ENCODE data around the gene MACF1.
"Not testable (repeated sequence)": the region's sequence is repeated elsewhere in the genome, so short reads cannot be mapped to it uniquely, and the experiment has no call there.

The MACF1 gene

DNA sequence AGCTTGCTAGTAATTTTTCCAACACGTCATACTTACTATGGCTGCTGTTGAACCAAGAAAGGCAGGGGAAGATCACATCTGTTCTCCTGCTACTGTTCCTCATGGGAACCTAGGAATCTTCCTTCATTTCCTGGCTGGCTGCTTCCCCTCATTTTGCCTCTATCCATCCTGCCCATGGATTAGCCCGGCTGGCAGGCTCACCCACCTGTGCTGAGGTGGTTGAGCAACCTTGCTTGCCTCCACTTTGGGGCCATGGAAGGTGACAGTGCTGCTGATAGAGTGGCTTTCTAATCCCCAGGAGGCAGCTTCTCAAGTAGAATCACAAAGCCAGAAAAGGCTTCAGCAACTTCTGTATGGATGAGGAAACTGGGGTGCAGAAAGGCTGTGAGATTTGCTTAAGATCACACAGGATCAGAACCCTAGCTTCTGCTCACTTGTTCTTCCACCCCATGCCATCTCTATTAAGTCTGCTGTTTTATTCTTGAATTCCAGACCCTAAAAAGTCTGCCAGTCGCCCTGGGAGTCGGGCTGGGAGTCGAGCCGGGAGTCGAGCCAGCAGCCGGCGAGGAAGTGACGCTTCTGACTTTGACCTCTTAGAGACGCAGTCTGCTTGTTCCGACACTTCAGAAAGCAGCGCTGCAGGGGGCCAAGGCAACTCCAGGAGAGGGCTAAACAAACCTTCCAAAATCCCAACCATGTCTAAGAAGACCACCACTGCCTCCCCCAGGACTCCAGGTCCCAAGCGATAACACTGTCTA is 280.7 kb downstream of the MACF1 start:
- Histone ChIP-seq H3K9me3 (replicated peaks in 1 of 11) (no peaks in the 10 kb centered on the region), H4K20me1 (peaks cover 5 to 65% (median 19%) of the 10 kb centered on the region in 11 experiments; a peak in 19 of 22 replicates), H3K4me1 (peaks cover 0 to 19% (median 3%) of the 10 kb centered on the region in 10 experiments; a peak in 10 of 20 replicates), H3K4me3 (no peak overlapping the region), H3K27me3 (peaks cover 5 to 13% (median 10%) of the 10 kb centered on the region in 11 experiments), H3K4me2 (no peak overlapping the region), H3K27ac (no peak overlapping the region), H3K9ac (no peak overlapping the region), H3K36me3 (peaks cover 73 to 82% (median 78%) of the 10 kb centered on the region in 11 experiments)
- TF ChIP-seq Cebpa-rat (IDR thresholded peaks at IDR 0.05), result no peak

DNA sequence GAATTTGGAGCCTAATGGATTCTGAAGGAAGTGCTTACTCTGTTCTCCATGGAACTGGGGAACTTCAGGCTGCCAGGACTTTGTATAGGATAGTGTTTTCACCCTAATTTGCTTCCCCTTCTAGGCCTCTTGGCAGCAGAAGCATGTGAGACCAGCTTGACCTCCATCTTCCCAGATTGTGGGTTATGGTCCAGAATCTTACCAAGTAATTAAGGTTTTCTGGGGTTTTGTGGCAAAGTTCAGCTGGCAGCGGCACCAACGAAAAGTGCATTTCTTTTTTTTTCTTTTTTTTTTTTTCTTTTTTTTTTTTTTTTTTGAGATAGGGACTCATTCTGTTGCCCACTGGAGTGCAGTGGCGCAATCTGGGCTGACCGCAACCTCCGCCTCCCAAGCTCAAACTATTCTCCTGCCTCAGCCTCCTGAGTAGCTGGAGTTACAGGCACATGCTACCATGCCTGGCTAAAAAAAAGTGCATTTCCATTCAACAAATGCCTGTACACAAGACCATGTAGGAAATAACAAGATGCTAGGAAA is 283.6 kb downstream of the MACF1 start:
- Histone ChIP-seq H4K20me1 (peaks cover 6 to 70% (median 25%) of the 10 kb centered on the region in 11 experiments; a peak in 20 of 22 replicates), H3K27me3 (peaks cover 34 to 41% (median 38%) of the 10 kb centered on the region in 11 experiments), H3K27ac (no peak overlapping the region), H3K9me3 (replicated peaks in 1 of 11) (no peaks in the 10 kb centered on the region), H3K36me3 (peaks cover 44 to 55% (median 50%) of the 10 kb centered on the region in 11 experiments), H3K4me3 (no peak overlapping the region), H3K4me1 (peaks cover 16 to 36% (median 21%) of the 10 kb centered on the region in 10 experiments), H3K9ac (no peak overlapping the region), H3K4me2 (peak overlapping the region in 2 of 11 experiments; percentile 60 to 65; a peak in 3 of 22 replicates)
- TF ChIP-seq Cebpa-rat (IDR thresholded peaks at IDR 0.05), result no peak

DNA sequence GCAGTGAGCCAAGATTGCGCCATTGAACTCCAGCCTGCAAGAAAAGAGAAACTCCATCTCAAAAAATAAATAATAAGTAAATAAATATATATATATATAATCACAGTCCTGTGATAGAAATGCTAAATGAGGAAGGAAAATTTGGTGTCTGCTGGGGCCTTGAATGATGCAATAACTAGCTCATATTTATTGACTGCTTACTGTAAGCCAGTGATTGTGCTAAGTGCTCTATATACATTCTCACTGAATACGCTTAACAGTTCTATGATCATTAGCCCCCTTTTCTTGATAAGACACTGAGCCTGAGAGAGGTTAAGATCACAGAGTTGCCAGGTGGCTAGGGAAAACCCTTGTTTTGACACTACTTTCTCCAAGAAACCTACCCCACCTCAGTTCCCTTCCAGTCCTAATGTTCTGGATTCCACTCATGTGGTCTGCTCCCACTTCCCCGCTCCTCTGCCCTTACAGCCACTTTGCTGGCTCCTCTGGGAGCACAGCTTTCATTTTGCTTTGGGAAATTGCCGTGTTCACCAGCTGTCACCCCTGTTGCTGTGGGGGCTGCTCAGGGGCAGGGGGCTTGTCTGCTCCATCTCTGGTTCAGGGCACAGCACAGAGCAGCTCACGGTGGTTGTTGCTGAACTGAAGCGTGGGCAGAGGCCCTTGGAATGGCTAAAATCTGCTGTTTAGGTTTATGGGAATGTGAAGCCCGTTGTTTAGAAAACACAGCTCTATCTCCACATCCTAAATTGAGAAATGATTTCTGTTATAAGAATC is 284.5 kb downstream of the MACF1 start:
- peak overlapping the region in 1 of 11 experiments; percentile 38; a peak in 1 of 22 replicates for H3K27ac ChIP-seq
- no peak overlapping the region for H3K4me3 ChIP-seq
- peak in 3 of 11 experiments; percentile 16 to 56 (median 54); a peak in 2 of 22 replicates for TF ChIP-seq Cebpa-rat (IDR thresholded peaks at IDR 0.05)
- peaks cover 35 to 46% (median 41%) of the 10 kb centered on the region in 11 experiments for H3K36me3 ChIP-seq
- peaks cover 0 to 68% (median 25%) of the 10 kb centered on the region in 11 experiments; a peak in 18 of 22 replicates for H4K20me1 ChIP-seq
- H3K9ac ChIP-seq, result peak overlapping the region in 2 of 11 experiments; percentile 30 to 34; a peak in 2 of 22 replicates
- peaks cover 25 to 45% (median 30%) of the 10 kb centered on the region in 10 experiments for H3K4me1 ChIP-seq
- H3K9me3 ChIP-seq (replicated peaks in 1 of 11), result no peaks in the 10 kb centered on the region
- peaks cover 38 to 44% (median 42%) of the 10 kb centered on the region in 11 experiments for H3K27me3 ChIP-seq
- H3K4me2 ChIP-seq, result peak overlapping the region in 5 of 11 experiments; percentile 4 to 65 (median 39); a peak in 8 of 22 replicates

DNA sequence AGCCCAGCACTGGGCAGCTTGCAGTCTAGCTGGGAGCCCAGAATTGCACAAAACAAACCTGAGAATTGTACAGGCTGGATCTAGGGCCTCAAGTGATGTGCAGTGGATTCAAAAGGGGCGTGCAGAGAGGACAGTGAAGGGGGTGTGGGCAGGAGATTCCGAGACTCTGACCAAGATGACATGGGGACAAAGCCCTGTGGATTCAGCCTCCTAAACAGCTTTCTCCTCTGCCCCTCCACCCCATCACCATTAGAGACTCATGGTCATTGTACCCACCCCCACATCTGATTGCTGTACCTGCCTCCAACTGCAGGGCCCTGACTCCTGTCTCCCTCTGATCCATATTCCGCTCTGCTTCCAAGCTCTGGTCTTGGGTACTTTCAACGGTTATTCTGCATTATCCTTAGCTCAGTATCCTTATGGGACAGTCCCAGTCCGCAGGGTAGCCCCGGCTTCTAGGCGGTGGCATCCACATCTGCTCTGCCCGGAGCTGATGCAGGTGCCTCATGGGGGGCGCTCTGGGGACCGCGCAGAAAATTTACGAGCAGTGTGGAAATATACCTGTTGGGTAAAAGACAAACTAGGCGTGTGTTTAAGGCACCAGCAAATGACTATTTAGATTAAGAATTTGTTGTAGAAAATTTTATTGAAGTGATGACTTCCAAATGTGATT is 285.2 kb downstream of the MACF1 start:
- H3K27ac ChIP-seq, result no peak overlapping the region
- no peak overlapping the region for H3K4me3 ChIP-seq
- H3K9me3 ChIP-seq (replicated peaks in 1 of 11), result no peaks in the 10 kb centered on the region
- peak overlapping the region in 3 of 11 experiments; percentile 39 to 65 (median 60); a peak in 2 of 22 replicates for H3K4me2 ChIP-seq
- peaks cover 30 to 51% (median 34%) of the 10 kb centered on the region in 10 experiments for H3K4me1 ChIP-seq
- H3K36me3 ChIP-seq, result peaks cover 29 to 38% (median 36%) of the 10 kb centered on the region in 11 experiments
- peaks cover 0 to 65% (median 25%) of the 10 kb centered on the region in 11 experiments; a peak in 18 of 22 replicates for H4K20me1 ChIP-seq
- TF ChIP-seq Cebpa-rat (IDR thresholded peaks at IDR 0.05), result no peak
- peaks cover 38 to 45% (median 42%) of the 10 kb centered on the region in 11 experiments for H3K27me3 ChIP-seq
- no peak overlapping the region for H3K9ac ChIP-seq

DNA sequence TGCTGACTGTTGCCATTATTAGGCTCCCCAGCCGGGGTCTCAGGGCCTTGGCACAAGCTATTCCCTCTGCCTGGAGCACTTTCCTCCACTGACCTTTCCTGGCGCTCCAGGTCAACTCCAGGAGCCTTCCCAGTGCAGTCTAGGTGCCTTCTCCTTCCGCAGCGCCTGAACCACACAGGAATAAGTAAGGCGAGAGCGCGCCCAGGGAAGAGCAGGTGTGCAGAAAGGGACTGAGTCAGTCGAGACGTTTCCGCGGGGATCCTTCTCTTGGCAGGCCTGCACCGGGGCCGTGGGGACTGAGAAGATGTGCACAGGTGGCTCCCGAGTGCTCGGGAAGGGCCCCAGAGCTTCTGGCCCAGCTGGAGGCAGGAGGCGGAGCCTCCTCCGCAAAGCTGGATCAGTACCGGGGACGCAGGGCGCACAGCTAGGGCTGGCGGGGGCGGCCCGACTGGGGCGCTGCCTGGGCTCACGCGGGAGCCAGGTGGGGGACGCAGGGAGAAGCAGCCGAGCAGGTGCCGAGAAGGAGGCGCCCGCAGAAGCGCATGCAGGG is 286.2 kb downstream of the MACF1 start:
- peak overlapping the region; percentile 88 to 99 (median 95) for H3K4me2 ChIP-seq
- peak overlapping the region; percentile 58 to 74 (median 64) for H3K4me3 ChIP-seq
- H3K9me3 ChIP-seq (replicated peaks in 1 of 11), result no peaks in the 10 kb centered on the region
- H3K27ac ChIP-seq, result 0 out of 22 replicates have a peak overlapping the region, but pooled peaks of 1 of the 11 experiments have one; percentile 1
- H4K20me1 ChIP-seq, result peaks cover 0 to 55% (median 25%) of the 10 kb centered on the region in 11 experiments; a peak in 18 of 22 replicates
- peaks cover 19 to 29% (median 26%) of the 10 kb centered on the region in 11 experiments for H3K36me3 ChIP-seq
- H3K9ac ChIP-seq, result peak overlapping the region in 10 of 11 experiments; percentile 37 to 73 (median 64); a peak in 15 of 22 replicates
- peaks cover 30 to 51% (median 34%) of the 10 kb centered on the region in 10 experiments for H3K4me1 ChIP-seq
- no peak for TF ChIP-seq Cebpa-rat (IDR thresholded peaks at IDR 0.05)
- H3K27me3 ChIP-seq, result peaks cover 38 to 45% (median 42%) of the 10 kb centered on the region in 11 experiments

DNA sequence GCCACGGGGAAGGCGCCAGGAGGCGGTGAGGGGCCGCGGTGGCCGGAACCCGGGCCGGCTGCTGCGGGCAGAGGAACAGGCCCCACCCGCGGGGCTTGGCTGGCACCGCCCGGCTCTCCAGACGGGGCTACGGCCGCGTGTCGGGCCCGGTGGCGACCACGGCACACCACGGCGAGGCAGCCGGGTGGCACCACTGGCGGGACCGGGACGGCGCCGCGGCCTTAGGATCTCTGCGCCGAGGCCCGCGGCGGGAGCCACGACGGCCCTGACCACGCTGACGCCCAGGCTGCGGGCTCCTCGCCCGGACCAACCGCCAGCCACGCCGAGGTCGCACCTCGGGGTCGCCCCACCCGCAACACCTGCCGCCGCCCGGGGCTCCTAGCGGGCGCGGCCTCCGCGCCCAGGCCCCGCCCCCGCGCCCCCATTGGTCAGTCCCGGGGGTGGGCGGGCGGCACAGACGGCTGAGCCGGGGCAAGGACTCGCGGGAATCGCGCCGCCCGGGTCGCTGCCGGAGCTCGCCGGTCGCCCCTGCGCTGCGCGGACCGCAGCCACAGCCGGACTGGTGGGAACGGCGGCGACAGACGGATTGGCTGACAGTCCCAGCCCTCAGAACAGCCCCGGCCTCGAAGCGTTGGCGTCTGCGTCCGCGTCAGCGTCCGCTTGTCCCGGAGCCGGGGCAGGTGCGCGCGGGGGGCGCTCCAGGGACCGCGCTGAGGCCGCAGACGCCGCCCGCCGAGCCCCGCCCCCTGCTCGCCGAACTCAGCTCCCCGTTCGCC is 286.8 kb downstream of the MACF1 start, which contains the start of gene BMP8A:
Gene BMP8A (plus strand): TSS at position 491 of the 776 bp plus-strand sequence. CDS start 356 bp downstream, outside the sequence.
- H3K36me3 ChIP-seq, result peaks cover 13 to 22% (median 19%) of the 10 kb centered on the region in 11 experiments; a peak in 20 of 22 replicates
- peak within 1 kb of the TSS; percentile 37 to 73 (median 63); a peak in 21 of 22 replicates for H3K9ac ChIP-seq
- H3K27ac ChIP-seq, result 0 out of 22 replicates have a peak within 1 kb of the TSS, but pooled peaks of 1 of the 11 experiments have one; percentile 1
- H3K27me3 ChIP-seq, result peaks cover 38 to 45% (median 42%) of the 10 kb centered on the region in 11 experiments
- H3K9me3 ChIP-seq (replicated peaks in 1 of 11), result no peaks in the 10 kb centered on the region
- peaks cover 30 to 51% (median 34%) of the 10 kb centered on the region in 10 experiments for H3K4me1 ChIP-seq
- peaks cover 0 to 55% (median 25%) of the 10 kb centered on the region in 11 experiments; a peak in 18 of 22 replicates for H4K20me1 ChIP-seq
- H3K4me2 ChIP-seq, result peak within 1 kb of the TSS; percentile 88 to 99 (median 95)
- peak within 1 kb of the TSS; percentile 58 to 74 (median 64) for H3K4me3 ChIP-seq
- TF ChIP-seq Cebpa-rat (IDR thresholded peaks at IDR 0.05), result no peak

DNA sequence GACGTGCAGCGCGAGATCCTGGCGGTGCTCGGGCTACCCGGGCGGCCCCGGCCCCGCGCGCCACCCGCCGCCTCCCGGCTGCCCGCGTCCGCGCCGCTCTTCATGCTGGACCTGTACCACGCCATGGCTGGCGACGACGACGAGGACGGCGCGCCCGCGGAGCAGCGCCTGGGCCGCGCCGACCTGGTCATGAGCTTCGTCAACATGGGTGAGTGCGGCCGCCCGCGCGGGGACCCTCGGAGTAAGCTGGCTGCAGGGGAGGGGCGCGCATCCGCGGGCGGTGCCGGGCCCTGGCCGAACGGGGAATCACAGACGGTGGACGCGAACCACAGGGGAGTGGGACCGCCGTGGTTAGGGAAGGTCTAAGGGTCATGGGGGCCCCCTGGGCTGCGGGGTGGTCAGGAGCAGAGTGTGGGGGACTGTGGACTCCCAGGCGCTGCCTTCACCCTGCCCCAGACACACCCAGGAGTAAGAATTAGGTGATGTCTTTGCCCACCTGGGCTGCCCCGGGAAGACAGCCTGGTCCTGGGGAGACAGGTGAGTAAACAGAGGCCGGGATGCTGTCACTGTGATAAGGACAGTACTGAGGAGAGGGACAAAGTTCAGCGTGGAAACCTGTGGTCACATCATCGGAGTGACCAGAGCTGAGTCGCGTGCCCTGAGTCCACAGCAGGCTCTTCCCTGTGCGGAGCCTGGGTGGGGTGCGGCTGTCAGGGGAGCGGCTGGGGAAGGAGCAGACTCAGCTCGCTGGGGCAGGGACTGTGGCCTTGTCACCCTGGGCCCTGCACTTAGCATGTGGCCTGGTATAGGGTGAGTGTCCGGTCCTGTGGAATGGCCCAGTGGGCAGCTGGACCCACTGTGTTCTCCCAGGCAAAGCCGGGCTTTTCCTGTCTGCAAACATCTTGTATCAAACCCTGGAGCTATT is 287.9 kb downstream of the MACF1 start:
- peak overlapping the region; percentile 58 to 74 (median 64) for H3K4me3 ChIP-seq
- H3K9me3 ChIP-seq (replicated peaks in 1 of 11); H3K27ac ChIP-seq: not testable (repeated sequence)
- H3K4me2 ChIP-seq, result peak overlapping the region; percentile 88 to 99 (median 95)
- H3K9ac ChIP-seq, result peak overlapping the region in 4 of 11 experiments; percentile 59 to 73 (median 64); a peak in 6 of 22 replicates
- peaks cover 38 to 45% (median 42%) of the 10 kb centered on the region in 11 experiments for H3K27me3 ChIP-seq
- peaks cover 2 to 12% (median 9%) of the 10 kb centered on the region in 11 experiments; a peak in 17 of 22 replicates for H3K36me3 ChIP-seq
- H3K4me1 ChIP-seq, result peaks cover 31 to 52% (median 35%) of the 10 kb centered on the region in 10 experiments
- peaks cover 0 to 55% (median 25%) of the 10 kb centered on the region in 11 experiments; a peak in 18 of 22 replicates for H4K20me1 ChIP-seq

DNA sequence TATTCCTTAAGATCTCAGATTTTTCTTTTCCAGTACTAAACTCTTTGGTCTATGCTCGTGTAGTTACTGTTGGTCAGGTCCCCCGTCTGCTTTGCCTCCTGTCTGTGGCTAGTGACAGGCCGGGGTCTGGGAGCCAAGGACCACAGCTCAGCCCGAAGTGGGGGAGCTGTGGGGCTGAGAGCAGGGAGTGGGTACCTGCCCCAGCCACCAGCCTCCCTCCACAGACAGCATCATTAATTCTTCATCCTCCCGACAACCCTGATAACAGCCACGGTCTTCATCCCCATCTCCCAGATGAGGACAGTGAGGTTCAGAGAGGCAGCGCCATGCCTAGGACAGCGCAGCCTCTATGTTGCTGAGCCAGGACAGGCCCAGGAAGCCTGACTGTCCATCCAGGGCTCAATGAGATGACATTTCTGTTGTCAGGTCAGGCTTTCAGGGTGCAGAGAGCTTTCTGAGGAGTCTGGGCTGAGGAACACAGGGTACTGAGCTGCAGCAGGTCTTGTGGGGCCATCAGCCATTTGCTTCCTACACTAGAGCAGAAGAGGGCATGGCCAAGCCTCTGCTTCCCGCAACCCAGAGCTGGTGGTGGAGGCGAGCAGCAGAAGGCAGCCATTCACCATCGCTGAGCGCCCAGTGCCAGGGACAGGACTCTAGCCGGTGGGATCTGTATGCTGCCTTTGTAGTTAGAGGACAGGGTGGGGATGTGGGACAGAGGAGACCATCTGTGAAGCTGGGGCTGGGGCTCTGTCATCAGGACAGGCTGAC is 288.7 kb downstream of the MACF1 start:
- not testable (repeated sequence) for H3K9me3 ChIP-seq (replicated peaks in 1 of 11); H3K9ac ChIP-seq; H3K27ac ChIP-seq; H3K36me3 ChIP-seq; H3K4me3 ChIP-seq
- Histone ChIP-seq H4K20me1 (peaks cover 0 to 48% (median 25%) of the 10 kb centered on the region in 11 experiments; a peak in 18 of 22 replicates), H3K27me3 (peaks cover 38 to 45% (median 42%) of the 10 kb centered on the region in 11 experiments), H3K4me1 (peaks cover 32 to 54% (median 39%) of the 10 kb centered on the region in 10 experiments), H3K4me2 (peak overlapping the region; percentile 15 to 94 (median 70); a peak in 21 of 22 replicates)

All from BLaER1 treated with 17β-estradiol and CSF1 and Interleukin-3, amounts not matched to agents 10 nM and 100 nM (cell line).